GM12878 (cell line): ENCODE data around the gene SLC51A.

Experiments used
- CTCF ChIP-seq, 3 experiments: IDR thresholded peaks in 2 of 3; conservative IDR thresholded peaks in 1 of 3; 2 replicates each; pipeline ENCODE4 v1.5.1; 2011; ENCODE audit warnings: low read depth in 3 of 3, low read length in 3 of 3, mild to moderate bottlenecking in 3 of 3, control low read depth in 2 of 3, moderate library complexity in 2 of 3, inconsistent platforms in 1 of 3, mixed read lengths in 1 of 3; ENCODE audit not compliant: control insufficient read depth in 2 of 3, insufficient read depth in 1 of 3; ENCODE audit errors: extremely low read depth in 1 of 3
- EZH2 ChIP-seq: IDR thresholded peaks from 2 replicates; pipeline ENCODE4 v1.6.1; 2012; ENCODE audit warnings: low read depth, mild to moderate bottlenecking, control low read depth, inconsistent platforms, low read length, borderline replicate concordance; ENCODE audit not compliant: control insufficient read depth
- PAX5 ChIP-seq: IDR thresholded peaks from 2 replicates; pipeline ENCODE4 v1.6.1; 2011; ENCODE audit warnings: low read depth, low read length, borderline replicate concordance
- SUZ12 ChIP-seq: fragments of 200-600 bp; sonication (generic); IDR thresholded peaks from one replicate; pipeline ENCODE4 v1.6.1; 2018; ENCODE audit warnings: antibody characterized with exemption, mild to moderate bottlenecking; ENCODE audit not compliant: unreplicated experiment
- ZNF384 ChIP-seq: IDR thresholded peaks from 2 replicates; pipeline ENCODE4 v1.6.1; 2012; ENCODE audit warnings: low read depth, mild to moderate bottlenecking, low read length, improper control_type of control experiment, borderline replicate concordance
- ZSCAN29 ChIP-seq: fragments of 450-650 bp; IDR thresholded peaks from 2 replicates; pipeline ENCODE4 v1.6.1; 2017; ENCODE audit warnings: mild to moderate bottlenecking, moderate library complexity

- TF ChIP-seq EZH2 = no peak
- no peak for TF ChIP-seq PAX5
- no peak for TF ChIP-seq ZSCAN29
- TF ChIP-seq SUZ12 = no peak
- no peak for TF ChIP-seq CTCF (IDR thresholded peaks at IDR 0.05 in 2 of 3, conservative IDR thresholded peaks at IDR 0.05 in 1 of 3; ENCODE audit: control insufficient read depth in 2 of 3, extremely low read depth in 1 of 3, insufficient read depth in 1 of 3, low read depth in 3 of 3, low read length in 3 of 3)
- no peak for TF ChIP-seq ZNF384
These were observed 26.6 kb upstream of the SLC51A start for GRCh38 chr3:196189566-196190347.
